Endothelial cell of umbilical vein (primary cell): ENCODE measurements around the gene MYCL. TPM values are rescaled to one million over a fixed set of nuclear protein-coding genes. Genes with fewer than 3 reads are reported as not detected.

Source experiments
- BruUV-seq: library from RNA; stranded (reverse); fragments of 400-500 nt; replicated peaks from 2 replicates; lab custom pipeline; 2021; lab: Mats Ljungman, UMichigan
- CTCF ChIA-PET: fragments of 300-600, 350-600 bp; sonication (Branson Sonifier 250); formaldehyde crosslinking; loops from one replicate; lab custom pipeline; 2021; ENCODE audit warnings: antibody characterized with exemption, inconsistent platforms; lab: Charles Lee
- POLR2A ChIA-PET: fragments of 300-600, 350-600 bp; sonication (Branson Sonifier 250); formaldehyde crosslinking; loops from one replicate; lab custom pipeline; 2021; ENCODE audit warnings: antibody characterized with exemption, inconsistent platforms; lab: Charles Lee
- DNase-seq: peaks from one replicate; pipeline ENCODE4 v3.0.0-alpha.2; 2011; ENCODE audit warnings: low read depth, low spot score
- FAIRE-seq: peaks from 2 replicates; lab custom pipeline; 2011; peaks lifted over from hg19 to GRCh38; lab: Jason Lieb, UNC
- H2AFZ ChIP-seq: 2 replicates; pipeline ENCODE4 v1.6.0; 2012; ENCODE audit warnings: low read depth, low read length, control low read depth, inconsistent platforms
- H3K27ac ChIP-seq: 2 replicates; pipeline ENCODE4 v1.5.1; 2011; ENCODE audit warnings: low read depth, mild to moderate bottlenecking, control low read depth, low read length, moderate library complexity; ENCODE audit not compliant: insufficient read depth
- H3K27me3 ChIP-seq, 2 experiments: 2 replicates each; pipeline versions ENCODE4 v1.6.0 to v1.6.1; 2011; ENCODE audit warnings: low read length in 2 of 2, mixed read lengths in 1 of 2; ENCODE audit not compliant: control insufficient read depth in 2 of 2, insufficient read depth in 2 of 2
- H3K36me3 ChIP-seq, 2 experiments: 2 replicates in 1 of 2; 3 replicates in 1 of 2; pipeline ENCODE4 v1.5.1; 2011; ENCODE audit warnings: low read length in 2 of 2, mild to moderate bottlenecking in 1 of 2, moderate library complexity in 1 of 2; ENCODE audit not compliant: control insufficient read depth in 2 of 2, insufficient read depth in 2 of 2; ENCODE audit errors: extremely low read depth in 1 of 2
- H3K4me1 ChIP-seq: 3 replicates; pipeline ENCODE4 v1.5.1; 2011; ENCODE audit warnings: mild to moderate bottlenecking, low read length; ENCODE audit not compliant: control insufficient read depth, insufficient read depth; ENCODE audit errors: extremely low read depth
- H3K4me2 ChIP-seq: 2 replicates; pipeline ENCODE4 v1.6.1; 2011; ENCODE audit warnings: low read length, control low read depth, mixed read lengths; ENCODE audit not compliant: insufficient read depth
- H3K4me3 ChIP-seq, 3 experiments: fragments of 200-600 bp in 1 of 3; sonication (generic), shearing (Covaris generic) in 1 of 3; replicated peaks in 1 of 3; 2 replicates each; pipeline ENCODE4 v1.5.1; 2011 to 2016; ENCODE audit warnings: control low read depth in 3 of 3, low read length in 3 of 3, mild to moderate bottlenecking in 2 of 3, inconsistent platforms in 1 of 3, low read depth in 1 of 3, moderate library complexity in 1 of 3; ENCODE audit not compliant: insufficient read depth in 1 of 3
- H3K79me2 ChIP-seq: 2 replicates; pipeline ENCODE4 v1.6.0; 2012; ENCODE audit warnings: low read length, inconsistent platforms; ENCODE audit not compliant: control insufficient read depth, insufficient read depth
- H3K9ac ChIP-seq: replicated peaks from 2 replicates; pipeline ENCODE3; 2011; ENCODE audit warnings: low read length, control low read depth; ENCODE audit not compliant: insufficient read depth; ENCODE audit errors: extremely low read depth
- H3K9me1 ChIP-seq: replicated peaks from 3 replicates; pipeline ENCODE4 v1.6.0; 2011; ENCODE audit warnings: mild to moderate bottlenecking, low read length; ENCODE audit not compliant: control insufficient read depth, insufficient read depth; ENCODE audit errors: extremely low read depth
- H3K9me3 ChIP-seq: replicated peaks from 2 replicates; pipeline ENCODE4 v1.5.1; 2012; ENCODE audit warnings: low read length, inconsistent platforms; ENCODE audit not compliant: control insufficient read depth, insufficient read depth
- H4K20me1 ChIP-seq: replicated peaks from 2 replicates; pipeline ENCODE3; 2011; ENCODE audit warnings: mild to moderate bottlenecking, low read length; ENCODE audit not compliant: control insufficient read depth, insufficient read depth; ENCODE audit errors: extremely low read depth
- CTCF ChIP-seq, 2 donors: IDR thresholded peaks; 1 replicate in 1 of 2; 2 replicates in 1 of 2; pipeline ENCODE4 v1.5.1; 2011; ENCODE audit warnings: low read length in 2 of 2, mild to moderate bottlenecking in 2 of 2, moderate library complexity in 2 of 2, control low read depth in 1 of 2, inconsistent platforms in 1 of 2, low read depth in 1 of 2; ENCODE audit not compliant: insufficient read depth in 1 of 2; ENCODE audit errors: extremely low read depth in 1 of 2
- EZH2 ChIP-seq: IDR thresholded peaks from 2 replicates; pipeline ENCODE4 v1.6.1; 2012; ENCODE audit warnings: borderline replicate concordance, low read depth, mild to moderate bottlenecking, moderate library complexity, low read length, inconsistent platforms; ENCODE audit not compliant: severe bottlenecking
- FOS ChIP-seq: IDR thresholded peaks from 2 replicates; pipeline ENCODE4 v1.6.1; 2011; ENCODE audit warnings: mild to moderate bottlenecking, low read length, moderate library complexity, borderline replicate concordance; ENCODE audit not compliant: insufficient read depth
- GATA2 ChIP-seq: IDR thresholded peaks from 2 replicates; pipeline ENCODE4 v1.7.0; 2011; ENCODE audit warnings: low read depth, mild to moderate bottlenecking, moderate library complexity, mixed read lengths, low read length; ENCODE audit not compliant: insufficient read length, insufficient read depth
- JUN ChIP-seq: IDR thresholded peaks from 2 replicates; pipeline ENCODE4 v1.6.1; 2011; ENCODE audit warnings: borderline replicate concordance, low read depth; ENCODE audit not compliant: insufficient read length, insufficient read depth
- MAX ChIP-seq: IDR thresholded peaks from 2 replicates; pipeline ENCODE4 v1.6.1; 2011; ENCODE audit not compliant: insufficient read depth, insufficient read length
- MYC ChIP-seq: IDR thresholded peaks from one replicate; pipeline ENCODE4 v1.6.1; 2011; ENCODE audit warnings: mild to moderate bottlenecking, low read depth, low read length
- POLR2A ChIP-seq: IDR thresholded peaks from 2 replicates; pipeline ENCODE4 v1.6.1; 2012; ENCODE audit warnings: low read depth, mild to moderate bottlenecking, control low read depth, low read length
- POLR2AphosphoS5 ChIP-seq: IDR thresholded peaks from 2 replicates; pipeline ENCODE4 v1.6.1; 2012; ENCODE audit warnings: low read depth, mild to moderate bottlenecking, control low read depth, low read length, moderate library complexity; ENCODE audit not compliant: insufficient read depth
- dilution Hi-C: fragments of 300-500 bp; cut with MboI; formaldehyde crosslinking; loops from one replicate; pipeline ENCODE4 v1.15.0; 2019; ENCODE audit warnings: low sequenced_read_pairs; ENCODE audit not compliant: extremely low pct_ligation_motif_present
- intact Hi-C: fragments of 100-400 bp; cut with micrococcal nuclease; formaldehyde crosslinking; loops from one replicate; pipeline ENCODE4 v1.10.0; 2022
- polyA plus RNA-seq, 4 experiments: library from polyadenylated mRNA; depleted of rRNA in 3 of 4; stranded (reverse) in 3 of 4; unstranded in 1 of 4; fragments of >200 nt; gene quantifications; 2 replicates each; pipeline versions ENCODE4 v1.2.1 to v1.2.3, GENCODE V29; 2011 to 2012; ENCODE audit warnings: missing spikeins in 1 of 4
- total RNA-seq: library from RNA; stranded (reverse); gene quantifications from 2 replicates; pipeline ENCODE4 v1.2.3, GENCODE V29; 2021

The MYCL gene
- total and polyA plus RNA-seq, 2 donors (not counting 3 experiments of a cell fraction or from before 2014, with no cell fraction given): 1.3 to 2.1 TPM

- Histone ChIP-seq H3K4me3 (no peak overlapping the region), H3K9me3 (no peaks in the 10 kb centered on the region), H3K79me2 (no peaks in the 10 kb centered on the region), H3K4me1 (no peaks in the 10 kb centered on the region), H2AFZ (no peak overlapping the region), H3K27me3 (peaks cover 7% of the 10 kb centered on the region in 2 experiments), H3K9ac (no peak overlapping the region), H3K9me1 (no peaks in the 10 kb centered on the region), H3K4me2 (no peak overlapping the region), H3K27ac (no peak overlapping the region), H3K36me3 (no peaks in the 10 kb centered on the region), H4K20me1 (no peaks in the 10 kb centered on the region)
- FAIRE-seq (no peak), DNase-seq (no peak)
- TF ChIP-seq GATA2 (no peak), FOS (no peak)
- CTCF ChIA-PET: interaction anchor here (1.3 kb wide), 1 partner anchor 20 kb away, joined by 3 read pairs; no protein-coding TSS in a partner anchor
- BruUV-seq: no TSS peak
- intact Hi-C loops (no loop called here), dilution Hi-C loops (no loop called here)
- POLR2A ChIA-PET: no interaction called here
These were observed 38.5 kb upstream of the MYCL start for GRCh38 chr1:39940253-39940652.

- Histone ChIP-seq H3K4me1 (no peaks in the 10 kb centered on the region), H3K36me3 (no peaks in the 10 kb centered on the region), H3K79me2 (no peaks in the 10 kb centered on the region), H4K20me1 (no peaks in the 10 kb centered on the region), H3K27me3 (peaks cover 7% of the 10 kb centered on the region in 2 experiments), H3K4me2 (no peak overlapping the region), H3K9me1 (no peaks in the 10 kb centered on the region), H3K4me3 (no peak overlapping the region), H2AFZ (no peak overlapping the region), H3K27ac (no peak overlapping the region), H3K9ac (no peak overlapping the region), H3K9me3 (no peaks in the 10 kb centered on the region)
- ChIA-PET POLR2A (interaction anchor here (0.6 kb wide), 1 partner anchor 27 kb away, joined by 3 read pairs; no protein-coding TSS in a partner anchor), CTCF (interaction anchor here (0.9 to 2.0 kb wide), 3 partner anchors 9 to 281 kb away, joined by 3 to 4 read pairs (median 3); no protein-coding TSS in a partner anchor)
- BruUV-seq: no TSS peak
- intact Hi-C loops: no loop called here
- DNase-seq (no peak), FAIRE-seq (no peak)
- TF ChIP-seq EZH2 (no peak), GATA2 (no peak), CTCF (IDR thresholded peaks at IDR 0.05; ENCODE audit: extremely low read depth in 1 of 2, insufficient read depth in 1 of 2, low read depth in 1 of 2, low read length in 2 of 2) (no peak), FOS (no peak), JUN (no peak), MYC (no peak), POLR2AphosphoS5 (no peak), POLR2A (no peak), MAX (no peak)
- dilution Hi-C loops: no loop called here
These were observed 37.1 kb upstream of the MYCL start for GRCh38 chr1:39938856-39939255.
